HG02763 (cell line): ENCODE data around the gene BRSK2.
"Not testable (repeated sequence)": the region's sequence is repeated elsewhere in the genome, so short reads cannot be mapped to it uniquely, and the experiment has no call there.

Experiments
- ATAC-seq: cut with Tn5 transposase; IDR thresholded peaks from one replicate; pipeline ENCODE4 v1.9.1; 2021; ENCODE audit warnings: mild to moderate bottlenecking, moderate library complexity; ENCODE audit not compliant: unreplicated experiment

BRSK2 gene

DNA sequence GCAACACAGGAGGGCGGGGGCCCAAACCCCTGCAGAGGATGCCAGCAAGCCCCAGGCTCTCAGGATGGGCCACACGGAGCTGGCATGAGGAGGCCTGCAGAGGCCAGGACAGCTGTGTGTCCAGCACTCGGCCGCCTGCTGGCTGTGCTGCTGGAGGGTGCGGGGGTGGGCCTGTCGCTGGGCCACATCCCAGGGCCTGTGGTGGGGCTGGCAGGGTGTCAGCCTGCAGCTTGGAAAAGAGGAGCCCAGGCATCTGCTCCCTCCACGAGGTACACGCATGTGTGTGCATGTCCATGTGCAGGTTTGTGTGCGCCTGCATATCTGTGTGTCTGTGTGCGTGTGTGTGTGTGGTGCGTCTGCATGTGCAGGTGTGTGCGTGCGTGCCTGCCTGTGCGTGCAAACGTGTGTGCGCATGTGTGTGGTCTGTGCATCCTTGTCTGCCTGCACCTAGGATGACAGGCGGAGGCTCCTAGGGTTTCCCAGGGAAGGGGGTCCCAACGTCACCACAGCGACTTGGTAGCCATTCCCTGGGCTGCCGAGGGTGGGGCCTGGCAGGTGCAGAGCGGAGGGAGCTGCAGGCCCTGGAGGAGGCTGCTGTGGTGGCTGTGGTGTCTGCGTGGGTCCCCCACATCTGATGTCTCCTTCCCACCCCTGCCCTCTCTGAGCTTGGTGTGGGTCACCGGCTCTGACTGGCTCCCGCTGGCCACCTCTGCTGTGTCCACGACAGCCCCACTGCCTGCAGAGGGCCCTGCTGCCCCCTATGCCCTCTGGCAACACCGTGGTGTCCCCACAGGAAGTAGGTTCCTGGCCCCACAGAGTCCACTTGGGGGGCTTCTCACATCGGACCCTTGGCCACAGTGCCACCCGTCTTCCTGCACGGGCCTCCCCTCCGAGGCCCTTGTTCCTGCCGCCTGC is 17.1 kb downstream of the BRSK2 start:
- no peak for ATAC-seq

DNA sequence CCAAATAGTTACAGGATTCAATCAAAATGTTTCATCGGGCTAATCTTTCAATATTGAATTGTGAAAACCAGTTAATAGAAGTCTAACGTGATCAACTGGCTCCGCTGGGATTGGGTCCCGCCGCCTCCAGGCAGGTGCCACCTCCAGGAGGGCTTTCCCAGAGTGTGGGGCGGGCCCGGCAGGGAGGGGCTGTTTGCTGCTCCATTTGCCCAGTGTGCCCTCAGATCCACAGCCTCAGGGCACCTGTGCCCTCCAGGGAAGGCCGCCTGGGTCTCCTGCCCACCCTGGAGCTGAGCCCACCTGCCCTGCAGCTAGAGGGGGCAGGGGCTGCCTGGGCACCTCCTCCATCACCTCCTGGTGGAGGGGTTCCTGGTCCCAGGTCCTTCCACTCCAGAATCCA is 17.9 kb downstream of the BRSK2 start:
- ATAC-seq = no peak

DNA sequence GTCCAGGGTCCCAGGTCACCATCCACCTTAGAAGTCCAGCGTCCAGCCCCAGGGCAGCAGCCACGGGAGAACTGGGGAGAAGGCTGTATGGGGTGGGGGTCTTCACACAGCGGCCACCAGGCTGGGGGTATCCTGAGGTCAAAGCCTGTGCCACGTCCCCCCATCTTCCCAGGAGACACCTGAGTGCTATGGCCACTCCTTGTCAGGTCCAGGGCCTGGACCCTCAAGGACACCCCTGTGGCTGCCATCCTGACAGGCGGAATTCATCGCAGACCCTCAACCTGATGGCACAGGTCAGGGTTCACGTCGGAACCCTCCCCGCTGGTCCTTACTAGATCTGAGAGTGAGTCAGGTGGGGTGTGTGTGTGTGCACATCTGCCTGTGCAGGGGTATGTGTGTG is 18.6 kb downstream of the BRSK2 start:
- no peak for ATAC-seq

DNA sequence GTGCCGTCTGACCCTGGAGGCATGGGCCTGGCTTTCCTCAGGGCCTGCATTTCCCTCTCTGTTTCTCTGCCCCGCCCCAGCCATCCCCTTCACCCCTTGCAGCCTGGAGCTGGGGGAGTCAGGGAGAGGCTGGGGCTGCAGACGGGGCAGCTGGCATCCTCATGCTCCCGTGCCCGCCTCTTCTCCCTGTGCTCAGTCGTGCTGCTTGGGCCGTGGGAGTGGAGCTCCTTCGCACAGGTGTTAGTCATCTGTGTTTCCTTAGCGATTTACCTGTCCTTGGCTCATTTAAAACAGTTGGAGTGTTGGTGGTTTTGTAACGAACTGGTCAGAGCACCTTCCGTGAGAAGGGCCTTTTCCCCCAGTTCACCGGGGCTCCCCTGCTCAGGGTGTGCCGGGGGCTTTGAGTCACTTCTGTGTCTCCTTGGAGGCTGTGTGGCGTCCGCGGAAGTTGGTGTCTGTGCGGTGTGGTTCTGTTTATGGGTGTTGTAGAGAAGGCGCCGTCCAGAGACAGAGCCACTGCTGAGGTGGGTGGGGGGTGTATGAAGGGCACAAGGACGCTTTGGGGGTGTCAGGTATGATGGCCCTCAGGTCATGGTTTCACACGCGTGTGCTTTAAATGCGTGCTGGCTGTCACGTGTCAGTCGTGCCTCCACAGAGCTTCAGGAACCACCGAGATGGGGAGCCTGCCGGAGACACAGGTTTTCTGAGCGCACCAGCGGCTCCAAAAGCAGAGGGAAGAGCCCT is 19.5 kb downstream of the BRSK2 start:
- ATAC-seq = no peak

GRCh38 chr11:1409852-1410125 is 20.1 kb downstream of the BRSK2 start:
- ATAC-seq = not testable (repeated sequence)

- ATAC-seq = no peak
These were observed 20.9 kb downstream of the BRSK2 start for GRCh38 chr11:1410366-1411291.

GRCh38 chr11:1411301-1411700 is 21.6 kb downstream of the BRSK2 start:
- ATAC-seq = no peak

DNA sequence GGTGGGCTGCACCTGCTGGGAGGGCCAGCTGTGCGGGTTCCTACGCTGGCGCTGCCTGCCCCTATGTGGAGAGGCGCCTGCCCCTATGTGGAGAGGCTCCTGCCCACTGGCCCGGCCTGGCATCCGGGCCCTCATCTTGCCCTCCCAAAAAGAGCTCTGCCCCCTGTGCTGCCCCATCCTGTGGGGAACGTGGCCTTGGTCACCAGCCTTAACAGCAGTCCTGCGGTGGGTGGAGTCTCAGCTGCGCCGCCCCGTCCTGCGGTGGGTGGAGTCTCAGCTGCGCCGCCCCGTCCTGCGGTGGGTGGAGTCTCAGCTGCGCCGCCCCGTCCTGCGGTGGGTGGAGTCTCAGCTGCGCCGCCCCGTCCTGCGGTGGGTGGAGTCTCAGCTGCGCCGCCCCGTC is 22.0 kb downstream of the BRSK2 start:
- not testable (repeated sequence) for ATAC-seq

GRCh38 chr11:1412377-1413095 is 22.8 kb downstream of the BRSK2 start:
- no peak for ATAC-seq

GRCh38 chr11:1414650-1415049 is 24.9 kb downstream of the BRSK2 start:
- no peak for ATAC-seq

DNA sequence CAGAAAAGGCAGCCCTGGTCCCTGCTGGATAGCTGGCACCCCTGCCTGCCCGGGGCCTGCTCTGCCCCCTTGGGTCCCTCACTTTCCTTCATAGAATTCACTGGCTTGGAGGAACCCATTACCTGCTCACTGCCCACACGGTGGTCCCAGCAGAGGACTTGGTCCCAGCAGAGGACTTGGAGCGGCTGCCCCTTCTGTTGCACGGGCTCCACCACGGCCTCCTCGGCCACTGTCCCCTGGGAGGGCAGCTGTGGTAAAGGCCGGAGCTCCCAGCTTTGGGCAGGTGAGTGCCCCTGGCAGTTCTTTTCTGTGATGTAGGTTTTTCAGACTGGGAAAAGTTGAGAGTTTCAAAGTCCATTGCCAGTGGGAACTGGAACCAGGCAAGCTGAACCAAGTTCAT is 25.9 kb downstream of the BRSK2 start:
- ATAC-seq = no peak

GRCh38 chr11:1418192-1418795 is 28.6 kb downstream of the BRSK2 start:
- not testable (repeated sequence) for ATAC-seq

- ATAC-seq = no peak
These were observed 30.1 kb downstream of the BRSK2 start for GRCh38 chr11:1419811-1420210.

GRCh38 chr11:1421291-1421690 is 31.6 kb downstream of the BRSK2 start:
- ATAC-seq = no peak

- ATAC-seq = no peak
These were observed 32.7 kb downstream of the BRSK2 start for GRCh38 chr11:1422481-1422880.

GRCh38 chr11:1422981-1423380 is 33.2 kb downstream of the BRSK2 start:
- no peak for ATAC-seq

GRCh38 chr11:1423406-1423805 is 33.7 kb downstream of the BRSK2 start:
- ATAC-seq = not testable (repeated sequence)

GRCh38 chr11:1425006-1425405 is 35.3 kb downstream of the BRSK2 start:
- no peak for ATAC-seq

DNA sequence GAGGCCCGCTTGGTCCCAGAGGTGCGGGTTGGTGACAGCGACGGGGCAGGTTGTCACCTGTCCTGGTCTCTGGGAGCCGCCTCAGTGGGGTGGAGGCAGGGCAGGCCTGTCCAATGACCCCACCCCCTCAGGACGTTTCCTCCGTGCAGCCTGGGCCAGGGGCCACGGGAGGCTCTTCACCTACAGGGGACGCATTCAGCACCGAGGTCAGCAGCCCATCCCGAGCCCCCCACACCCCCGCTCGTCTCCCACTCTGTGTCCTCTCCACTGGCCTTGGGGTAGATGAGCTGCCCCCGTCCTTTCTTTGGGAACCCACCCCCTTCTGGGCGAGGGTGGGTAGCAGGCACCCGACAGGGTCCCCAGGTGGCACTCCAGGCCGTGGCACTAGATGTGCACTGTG is 35.7 kb downstream of the BRSK2 start:
- no peak for ATAC-seq

GRCh38 chr11:1428762-1429316 is 39.1 kb downstream of the BRSK2 start:
- ATAC-seq = no peak
